Measurements from ENCODE around the gene DMRT2.

DNA sequence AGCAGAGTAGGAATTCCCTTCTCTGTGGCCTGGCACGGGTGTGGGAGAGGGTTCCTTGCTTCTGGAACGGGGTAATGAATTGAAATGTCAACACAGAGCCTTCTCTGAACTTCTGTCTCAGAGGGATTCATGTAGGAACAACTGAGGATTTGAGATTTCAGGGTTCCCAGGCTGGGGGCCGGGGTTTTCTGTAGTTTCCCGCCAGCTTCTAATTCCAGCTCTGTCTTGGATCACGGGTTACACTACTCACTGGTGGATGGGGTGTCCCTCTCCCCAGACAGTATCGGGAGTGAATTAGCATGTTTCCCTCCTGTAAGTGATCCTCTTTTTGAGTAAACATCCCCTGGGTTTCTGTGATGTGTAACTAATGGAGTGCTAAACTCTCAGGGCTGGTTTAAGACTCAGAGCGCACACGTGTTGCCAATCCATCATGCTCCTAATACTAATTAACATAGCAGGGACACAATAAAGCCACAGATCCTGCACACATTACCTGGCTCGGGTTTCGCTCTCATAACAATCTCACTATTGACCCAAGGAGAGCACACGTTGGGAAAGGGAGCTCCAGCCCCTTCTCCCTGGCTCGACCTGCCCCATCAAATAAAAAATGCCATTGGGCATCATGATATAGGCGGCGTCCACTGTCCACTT lies 18.1 kb upstream of the DMRT2 start:
- TF ChIP-seq, protein P1, sequence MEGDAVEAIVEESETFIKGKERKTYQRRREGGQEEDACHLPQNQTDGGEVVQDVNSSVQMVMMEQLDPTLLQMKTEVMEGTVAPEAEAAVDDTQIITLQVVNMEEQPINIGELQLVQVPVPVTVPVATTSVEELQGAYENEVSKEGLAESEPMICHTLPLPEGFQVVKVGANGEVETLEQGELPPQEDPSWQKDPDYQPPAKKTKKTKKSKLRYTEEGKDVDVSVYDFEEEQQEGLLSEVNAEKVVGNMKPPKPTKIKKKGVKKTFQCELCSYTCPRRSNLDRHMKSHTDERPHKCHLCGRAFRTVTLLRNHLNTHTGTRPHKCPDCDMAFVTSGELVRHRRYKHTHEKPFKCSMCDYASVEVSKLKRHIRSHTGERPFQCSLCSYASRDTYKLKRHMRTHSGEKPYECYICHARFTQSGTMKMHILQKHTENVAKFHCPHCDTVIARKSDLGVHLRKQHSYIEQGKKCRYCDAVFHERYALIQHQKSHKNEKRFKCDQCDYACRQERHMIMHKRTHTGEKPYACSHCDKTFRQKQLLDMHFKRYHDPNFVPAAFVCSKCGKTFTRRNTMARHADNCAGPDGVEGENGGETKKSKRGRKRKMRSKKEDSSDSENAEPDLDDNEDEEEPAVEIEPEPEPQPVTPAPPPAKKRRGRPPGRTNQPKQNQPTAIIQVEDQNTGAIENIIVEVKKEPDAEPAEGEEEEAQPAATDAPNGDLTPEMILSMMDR (conservative IDR thresholded peaks at IDR 0.05; ENCODE audit: low read length) = no peak
- no peak for TF ChIP-seq EZH2phosphoT487 (IDR thresholded peaks at IDR 0.05; ENCODE audit: borderline replicate concordance, low read depth, low read length)

All from OCI-LY7 (cell line).